B cell (primary cell): Measurements from ENCODE around the gene EPHB1. TPM values are rescaled to one million over a fixed set of nuclear protein-coding genes. Genes with fewer than 3 reads are reported as not detected.

ENCODE experiments used
- ATAC-seq: fragments of 200-7000 bp; cut with Tn5 transposase; one replicate; pipeline ENCODE4 v1.10.0; 2021; ENCODE audit warnings: low read depth, mild to moderate bottlenecking, moderate number of reproducible peaks, moderate library complexity
- CTCF ChIA-PET: fragments of 350-600 bp; sonication (Branson Sonifier 250); formaldehyde crosslinking; loops from one replicate; lab custom pipeline; 2021; ENCODE audit warnings: antibody characterized with exemption, inconsistent platforms; lab: Charles Lee
- POLR2A ChIA-PET: fragments of 350-600 bp; sonication (Branson Sonifier 250); formaldehyde crosslinking; loops from one replicate; lab custom pipeline; 2021; ENCODE audit warnings: antibody characterized with exemption; lab: Charles Lee
- DNase-seq: peaks from one replicate; pipeline ENCODE4 v3.0.0; 2013
- H2AFZ ChIP-seq: 2 replicates; pipeline ENCODE4 v1.6.1; 2012; ENCODE audit warnings: mild to moderate bottlenecking, low read depth, low read length; ENCODE audit not compliant: insufficient read depth, poor library complexity, severe bottlenecking
- H3K27ac ChIP-seq, 2 donors: 1 replicate in 1 of 2; 2 replicates in 1 of 2; pipeline ENCODE4 v1.5.1; 2012 to 2013; ENCODE audit warnings: low read length in 2 of 2, mild to moderate bottlenecking in 2 of 2, moderate library complexity in 1 of 2
- H3K27me3 ChIP-seq, 4 experiments: fragments of 200-600 bp in 1 of 4; sonication (generic) in 1 of 4; replicated peaks in 1 of 4; 1 replicate in 2 of 4; 2 replicates in 2 of 4; pipeline versions ENCODE4 v1.6.1 to v1.7.0; 2013 to 2016; ENCODE audit warnings: low read length in 3 of 4, mild to moderate bottlenecking in 2 of 4, mixed read lengths in 1 of 4, moderate library complexity in 1 of 4; ENCODE audit not compliant: insufficient read depth in 4 of 4, control insufficient read depth in 3 of 4; ENCODE audit errors: control extremely low read depth in 1 of 4
- H3K36me3 ChIP-seq, 2 experiments: replicated peaks in 1 of 2; 1 replicate in 1 of 2; 2 replicates in 1 of 2; pipeline versions ENCODE4 v1.6.1 to v1.7.1; 2013; ENCODE audit warnings: low read length in 1 of 2; ENCODE audit not compliant: insufficient read depth in 2 of 2, control insufficient read depth in 1 of 2; ENCODE audit errors: control extremely low read depth in 1 of 2, extremely low read depth in 1 of 2
- H3K4me1 ChIP-seq, 2 donors: fragments of 200-600 bp in 1 of 2; sonication (generic) in 1 of 2; 1 replicate in 1 of 2; 2 replicates in 1 of 2; pipeline versions ENCODE4 v1.5.1 to v1.6.1; 2013 to 2017; ENCODE audit warnings: low read length in 2 of 2; ENCODE audit not compliant: control insufficient read depth in 2 of 2, insufficient read depth in 2 of 2
- H3K4me2 ChIP-seq: replicated peaks from 2 replicates; pipeline ENCODE3; 2012; ENCODE audit warnings: mild to moderate bottlenecking, low read depth, low read length; ENCODE audit not compliant: poor library complexity, severe bottlenecking
- H3K4me3 ChIP-seq, 5 experiments: fragments of 200-600 bp in 1 of 5; sonication (generic) in 1 of 5; 1 replicate in 3 of 5; 2 replicates in 2 of 5; pipeline versions ENCODE4 v1.5.1 to v1.7.0; 2011 to 2016; ENCODE audit warnings: low read length in 4 of 5, mild to moderate bottlenecking in 4 of 5, low read depth in 2 of 5, control low read depth in 1 of 5, moderate library complexity in 1 of 5; ENCODE audit not compliant: insufficient read depth in 1 of 5; ENCODE audit errors: control extremely low read depth in 1 of 5, extremely low read depth in 1 of 5
- H3K79me2 ChIP-seq: fragments of 200-600 bp; sonication (generic); one replicate; pipeline ENCODE4 v1.6.0; 2016; ENCODE audit warnings: low read length; ENCODE audit not compliant: control insufficient read depth, insufficient read depth
- H3K9ac ChIP-seq: fragments of 200-600 bp; sonication (generic); 2 replicates; pipeline ENCODE4 v1.6.1; 2017; ENCODE audit warnings: mild to moderate bottlenecking, low read length, moderate library complexity
- H3K9me3 ChIP-seq, 3 donors: one replicate each; pipeline versions ENCODE4 v1.6.1 to v1.7.1; 2013; ENCODE audit warnings: low read length in 2 of 3; ENCODE audit not compliant: control insufficient read depth in 2 of 3, insufficient read depth in 1 of 3; ENCODE audit errors: control extremely low read depth in 1 of 3
- H4K20me1 ChIP-seq: 2 replicates; pipeline ENCODE4 v1.6.0; 2012; ENCODE audit warnings: mild to moderate bottlenecking, low read length; ENCODE audit not compliant: insufficient read depth, control insufficient read depth, poor library complexity, severe bottlenecking
- H3K27ac Mint-ChIP-seq: one replicate; pipeline ENCODE4 v1.8.0; 2021; ENCODE audit warnings: mixed read lengths
- H3K27me3 Mint-ChIP-seq: one replicate; pipeline ENCODE4 v1.8.0; 2021; ENCODE audit warnings: mixed read lengths
- H3K4me1 Mint-ChIP-seq: one replicate; pipeline ENCODE4 v1.8.0; 2021; ENCODE audit warnings: mixed read lengths
- H3K4me3 Mint-ChIP-seq: one replicate; pipeline ENCODE4 v1.8.0; 2021; ENCODE audit warnings: mixed read lengths
- H3K9me3 Mint-ChIP-seq: one replicate; pipeline ENCODE4 v1.8.0; 2022; ENCODE audit warnings: mixed read lengths; ENCODE audit not compliant: insufficient read depth
- CTCF ChIP-seq: fragments of 200-600 bp; IDR thresholded peaks from one replicate; pipeline ENCODE4 v1.8.0; 2022; ENCODE audit warnings: antibody characterized with exemption, mild to moderate bottlenecking
- EZH2 ChIP-seq: IDR thresholded peaks from 2 replicates; pipeline ENCODE4 v1.6.1; 2012; ENCODE audit warnings: borderline replicate concordance, low read depth, mild to moderate bottlenecking, moderate library complexity, low read length; ENCODE audit not compliant: insufficient read depth, poor library complexity, severe bottlenecking
- WGBS: methylation state at CpG from one replicate; pipeline ENCODE4 v1.1.5; 2013; ENCODE audit warnings: missing lambda C conversion rate; ENCODE audit not compliant: insufficient coverage; 5-methylcytosine and 5-hydroxymethylcytosine counted together
- intact Hi-C: fragments of 100-400 bp; cut with micrococcal nuclease; formaldehyde crosslinking; loops from one replicate; pipeline ENCODE4 v1.10.0; 2022
- polyA plus RNA-seq: library from polyadenylated mRNA; depleted of rRNA; stranded (reverse); fragments of >200 nt; gene quantifications from 2 replicates; pipeline ENCODE4 v1.2.3, GENCODE V29; 2012
- small RNA-seq: library from RNA; depleted of rRNA; stranded (forward); fragments of <200 nt; gene quantifications from one replicate; pipeline ENCODE3, GENCODE V24; 2012; ENCODE audit warnings: low replicate concordance, low read depth; ENCODE audit not compliant: insufficient read length
- total RNA-seq, 2 donors: library from RNA; stranded (reverse); fragments of 120-200 nt in 1 of 2; gene quantifications; 1 replicate in 1 of 2; 2 replicates in 1 of 2; pipeline versions ENCODE4 v1.2.3 to v1.2.4, GENCODE V29; 2013 to 2022

Gene EPHB1
- total and polyA plus RNA-seq, 2 donors (not counting 1 experiment from before 2014, with no cell fraction given): 0.01 TPM; not detected in 1

- Mint-ChIP-seq H3K4me1 (no peaks in the 10 kb centered on the region), H3K27ac (no peak overlapping the region), H3K9me3 (no peaks in the 10 kb centered on the region), H3K27me3 (no peaks in the 10 kb centered on the region), H3K4me3 (no peak overlapping the region)
- no peaks in the 10 kb centered on the region for H4K20me1 ChIP-seq
- H3K4me3 ChIP-seq: no peak overlapping the region
- 82% methylated on average over 1 of the region's 2 CpGs for WGBS
- ChIA-PET CTCF (no interaction called here), POLR2A (no interaction called here)
- H3K79me2 ChIP-seq: no peaks in the 10 kb centered on the region
- no peaks in the 10 kb centered on the region for H3K27me3 ChIP-seq
- H3K27ac ChIP-seq: no peak overlapping the region
- no peaks in the 10 kb centered on the region for H3K4me1 ChIP-seq
- H3K36me3 ChIP-seq: no peaks in the 10 kb centered on the region
- H2AFZ ChIP-seq: no peak overlapping the region
- TF ChIP-seq CTCF: no peak
- no peak for TF ChIP-seq EZH2
- H3K4me2 ChIP-seq: no peak overlapping the region
- ATAC-seq (no peak), DNase-seq (no peak)
- intact Hi-C loops: no loop called here
- no peaks in the 10 kb centered on the region for H3K9me3 ChIP-seq
- H3K9ac ChIP-seq: no peak overlapping the region
Observed at GRCh38 chr3:135301670-135302069, 506.6 kb downstream of the EPHB1 start.

GRCh38 chr3:135304378-135304777, 509.3 kb downstream of the EPHB1 start:
- H3K9ac ChIP-seq: no peak overlapping the region
- no peaks in the 10 kb centered on the region for H4K20me1 ChIP-seq
- TF ChIP-seq EZH2: no peak
- no peak for TF ChIP-seq CTCF
- no peak overlapping the region for H3K4me2 ChIP-seq
- intact Hi-C loops: no loop called here
- H3K27me3 ChIP-seq: no peaks in the 10 kb centered on the region
- DNase-seq (no peak), ATAC-seq (no peak)
- WGBS: no CpG with 5 or more reads among the region's 1 CpG
- no peaks in the 10 kb centered on the region for H3K36me3 ChIP-seq
- Mint-ChIP-seq H3K27me3 (no peaks in the 10 kb centered on the region), H3K9me3 (no peaks in the 10 kb centered on the region), H3K27ac (no peak overlapping the region), H3K4me3 (no peak overlapping the region), H3K4me1 (no peaks in the 10 kb centered on the region)
- no peaks in the 10 kb centered on the region for H3K9me3 ChIP-seq
- H3K4me3 ChIP-seq: no peak overlapping the region
- no peak overlapping the region for H2AFZ ChIP-seq
- no peaks in the 10 kb centered on the region for H3K4me1 ChIP-seq
- no peak overlapping the region for H3K27ac ChIP-seq
- ChIA-PET POLR2A (no interaction called here), CTCF (no interaction called here)
- H3K79me2 ChIP-seq: no peaks in the 10 kb centered on the region

Small RNA genes within 50 kb of the gene (small RNA-seq; reads per million reads assigned to genes)
- not detected for gene RNA5SP141
- gene RNU6-1174P: not detected

Other genes with a start within 250 kb of the EPHB1 start
- gene KY, start 144.2 kb upstream of the EPHB1 start, total RNA-seq: not detected in 2 replicates
- not detected in 2 replicates for gene KY, start 144.2 kb upstream of the EPHB1 start, polyA plus RNA-seq